ENCODE results near the gene RASAL2. TPM values are rescaled to one million over a fixed set of nuclear protein-coding genes. Genes with fewer than 3 reads are reported as not detected.

Gene RASAL2
- total RNA-seq, 1 experiment from 2014 or later, result 22.2 TPM

DNA sequence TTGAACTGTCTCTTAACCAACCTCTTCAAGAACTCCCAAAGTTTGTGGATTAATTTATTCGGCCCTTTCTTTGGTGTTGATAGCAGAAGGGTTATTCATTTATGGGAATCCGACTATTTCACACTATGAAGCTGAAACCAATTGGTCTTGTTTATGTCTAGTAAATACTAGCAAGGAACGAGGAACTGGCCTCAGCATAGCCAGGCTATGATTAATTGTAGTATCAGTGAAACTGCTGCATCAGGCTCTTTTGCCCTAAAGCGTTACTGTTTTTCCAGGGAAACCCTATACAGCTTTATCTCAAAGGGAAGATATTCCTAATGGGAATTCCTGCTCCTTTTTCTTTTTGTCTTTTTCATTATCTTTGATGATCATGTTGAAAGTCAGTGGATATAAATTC is 367.8 kb downstream of the RASAL2 start:
- no peak overlapping the region for H3K14ac ChIP-seq (ENCODE audit: insufficient read depth, low read length)
- no peak overlapping the region for H3K27ac ChIP-seq (ENCODE audit: insufficient read length, low read depth, low read length)
- no peaks in the 10 kb centered on the region for H3K79me1 ChIP-seq (ENCODE audit: insufficient read depth, low read depth, low read length, poor library complexity, severe bottlenecking)
- no peak overlapping the region for H4K8ac ChIP-seq (replicated peaks; ENCODE audit: insufficient read length, low read depth, low read length)
- no peak overlapping the region for H2BK5ac ChIP-seq (ENCODE audit: insufficient read length, low read length)
- no peak overlapping the region for H4K5ac ChIP-seq (ENCODE audit: insufficient read length, low read depth, low read length)
- Mint-ChIP-seq H3K27ac (no peak overlapping the region), H3K4me3 (no peak overlapping the region), H3K27me3 (ENCODE audit: low read depth) (no peaks in the 10 kb centered on the region), H3K9me3 (no peaks in the 10 kb centered on the region), H3K4me1 (peaks cover 6% of the 10 kb centered on the region in 2 experiments; a peak in 3 of 4 replicates), H3K36me3 (ENCODE audit: insufficient read depth in 1 of 3, low read depth in 3 of 3) (peaks cover 10 to 24% (median 23%) of the 10 kb centered on the region in 3 experiments; a peak in 6 of 7 replicates)
- no peak overlapping the region for H2BK120ac ChIP-seq (ENCODE audit: low read depth, low read length, poor library complexity, severe bottlenecking)
- no peaks in the 10 kb centered on the region for H3K9me3 ChIP-seq (ENCODE audit: control insufficient read depth, low read depth, low read length)
- no peak overlapping the region for H3T11ph ChIP-seq (ENCODE audit: low read length)
- H3K23ac ChIP-seq (ENCODE audit: insufficient read length, low read depth, low read length), result no peak overlapping the region
- no peak overlapping the region for H3K56ac ChIP-seq (ENCODE audit: insufficient read length, low read depth, low read length)
- H4K91ac ChIP-seq (ENCODE audit: insufficient read length, low read depth, low read length), result no peak overlapping the region
- no peaks in the 10 kb centered on the region for H4K20me1 ChIP-seq (ENCODE audit: control insufficient read depth, insufficient read depth, insufficient read length)
- no peak overlapping the region for H3K9ac ChIP-seq (ENCODE audit: extremely low read depth, insufficient read length, low read length)
- WGBS (ENCODE audit: extremely low coverage, insufficient read length, low lambda C conversion rate), result no CpG with 5 or more reads among the region's 4 CpGs
- no peak overlapping the region for H3K18ac ChIP-seq (ENCODE audit: insufficient read length, low read depth, low read length)
- H2AK5ac ChIP-seq (ENCODE audit: insufficient read length, low read length), result no peak overlapping the region
- H3K4ac ChIP-seq (ENCODE audit: low read depth, low read length), result no peak overlapping the region
- no peaks in the 10 kb centered on the region for H3K23me2 ChIP-seq (ENCODE audit: insufficient read length, low read depth, low read length, poor library complexity, severe bottlenecking)
- no peak overlapping the region for H2BK20ac ChIP-seq (ENCODE audit: low read depth, low read length, poor library complexity, severe bottlenecking)
- no peaks in the 10 kb centered on the region for H3K79me2 ChIP-seq (ENCODE audit: insufficient read depth, low read length)
- H3K4me1 ChIP-seq (ENCODE audit: insufficient read depth, low read length), result no peaks in the 10 kb centered on the region
- H3K4me2 ChIP-seq (ENCODE audit: insufficient read depth, insufficient read length, low read length), result no peak overlapping the region
- no peaks in the 10 kb centered on the region for H3K27me3 ChIP-seq (ENCODE audit: insufficient read depth, low read length)
- no peak for DNase-seq
- H2AFZ ChIP-seq (ENCODE audit: low read length), result no peak overlapping the region
- H2BK15ac ChIP-seq (ENCODE audit: low read depth, low read length), result no peak overlapping the region
- TF ChIP-seq, protein P1, sequence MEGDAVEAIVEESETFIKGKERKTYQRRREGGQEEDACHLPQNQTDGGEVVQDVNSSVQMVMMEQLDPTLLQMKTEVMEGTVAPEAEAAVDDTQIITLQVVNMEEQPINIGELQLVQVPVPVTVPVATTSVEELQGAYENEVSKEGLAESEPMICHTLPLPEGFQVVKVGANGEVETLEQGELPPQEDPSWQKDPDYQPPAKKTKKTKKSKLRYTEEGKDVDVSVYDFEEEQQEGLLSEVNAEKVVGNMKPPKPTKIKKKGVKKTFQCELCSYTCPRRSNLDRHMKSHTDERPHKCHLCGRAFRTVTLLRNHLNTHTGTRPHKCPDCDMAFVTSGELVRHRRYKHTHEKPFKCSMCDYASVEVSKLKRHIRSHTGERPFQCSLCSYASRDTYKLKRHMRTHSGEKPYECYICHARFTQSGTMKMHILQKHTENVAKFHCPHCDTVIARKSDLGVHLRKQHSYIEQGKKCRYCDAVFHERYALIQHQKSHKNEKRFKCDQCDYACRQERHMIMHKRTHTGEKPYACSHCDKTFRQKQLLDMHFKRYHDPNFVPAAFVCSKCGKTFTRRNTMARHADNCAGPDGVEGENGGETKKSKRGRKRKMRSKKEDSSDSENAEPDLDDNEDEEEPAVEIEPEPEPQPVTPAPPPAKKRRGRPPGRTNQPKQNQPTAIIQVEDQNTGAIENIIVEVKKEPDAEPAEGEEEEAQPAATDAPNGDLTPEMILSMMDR (conservative IDR thresholded peaks at IDR 0.05), result no peak
- H2BK12ac ChIP-seq (ENCODE audit: insufficient read length, low read depth, low read length), result no peak overlapping the region
